ENCODE measurements around the gene CHST11.

The CHST11 gene

DNA sequence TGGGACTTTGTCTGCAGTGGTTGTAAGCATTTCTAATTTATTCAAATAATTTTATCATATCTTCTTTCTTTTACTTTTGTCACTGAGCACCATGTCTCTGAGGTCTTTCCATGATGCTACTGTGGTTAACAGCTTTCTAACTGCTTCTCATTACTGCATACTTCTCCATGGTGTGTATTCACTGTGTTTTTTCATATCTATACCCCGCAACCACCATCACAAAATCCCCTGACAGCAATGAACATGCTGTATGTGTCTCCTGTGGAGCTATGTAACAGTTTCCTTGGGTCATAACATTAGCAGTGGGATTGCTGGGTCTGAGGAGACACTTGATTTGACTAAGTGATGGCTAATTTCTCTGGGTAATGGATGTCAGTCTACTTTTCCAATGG is 29.2 kb upstream of the CHST11 start:
- DNase-seq (ENCODE audit: low read depth in 2 of 3, low spot score in 2 of 3), result no peak

- DNase-seq (ENCODE audit: low read depth in 2 of 3, low spot score in 2 of 3), result no peak
Observed at GRCh38 chr12:104433061-104433460, 23.7 kb upstream of the CHST11 start.

GRCh38 chr12:104434129-104434528 is 22.6 kb upstream of the CHST11 start:
- DNase-seq (ENCODE audit: low read depth in 2 of 3, low spot score in 2 of 3), result no peak

GRCh38 chr12:104435175-104435574 is 21.6 kb upstream of the CHST11 start:
- DNase-seq (ENCODE audit: low read depth in 2 of 3, low spot score in 2 of 3), result no peak

- no peak for DNase-seq (ENCODE audit: low read depth in 2 of 3, low spot score in 2 of 3)
Observed at GRCh38 chr12:104435765-104436164, 21.0 kb upstream of the CHST11 start.

GRCh38 chr12:104436790-104437189 is 20.0 kb upstream of the CHST11 start:
- DNase-seq (ENCODE audit: low read depth in 2 of 3, low spot score in 2 of 3), result no peak

- no peak for DNase-seq (ENCODE audit: low read depth in 2 of 3, low spot score in 2 of 3)
Observed at GRCh38 chr12:104438134-104438533, 18.6 kb upstream of the CHST11 start.

DNA sequence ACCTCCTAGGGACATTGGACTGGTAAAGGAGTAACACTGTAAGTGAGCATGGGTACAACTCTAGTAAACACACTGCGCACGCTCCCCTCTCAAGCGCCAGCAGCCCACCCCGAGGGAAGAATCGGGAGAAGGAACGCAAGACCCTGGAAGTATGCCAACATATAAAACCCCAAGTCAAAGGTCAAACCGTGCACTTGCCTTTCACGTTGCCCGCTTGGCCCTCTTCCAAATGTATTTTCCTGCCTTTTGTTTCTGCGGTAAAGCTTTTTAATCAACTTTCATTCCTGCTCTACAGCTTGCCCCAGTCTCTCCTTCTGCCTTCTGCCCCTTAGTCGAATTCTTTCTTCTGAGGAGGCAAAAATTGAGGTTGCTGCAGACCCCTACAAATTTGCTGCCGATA is 17.6 kb upstream of the CHST11 start:
- DNase-seq (ENCODE audit: low read depth in 2 of 3, low spot score in 2 of 3), result no peak

DNA sequence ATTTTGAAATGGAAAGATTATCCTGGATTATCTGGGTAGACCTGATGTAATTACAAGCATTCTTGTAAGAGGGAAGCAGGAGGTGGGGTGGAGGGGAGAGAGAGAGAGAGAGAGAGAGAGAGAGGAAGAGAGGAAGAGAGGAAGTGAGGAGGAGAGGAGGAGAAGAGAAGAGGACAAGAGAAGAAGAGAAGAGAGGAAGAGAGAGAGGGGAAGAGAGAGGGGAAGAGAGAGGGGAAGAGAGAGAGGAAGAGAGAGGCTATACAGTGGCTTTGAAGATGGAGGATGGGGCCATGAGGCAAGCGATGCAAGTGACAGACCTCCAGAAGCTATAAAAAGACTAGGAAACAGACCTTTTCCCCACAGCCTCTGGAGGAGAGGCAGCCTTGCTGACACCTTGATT is 13.7 kb upstream of the CHST11 start:
- DNase-seq (ENCODE audit: low read depth in 2 of 3, low spot score in 2 of 3), result no peak

DNA sequence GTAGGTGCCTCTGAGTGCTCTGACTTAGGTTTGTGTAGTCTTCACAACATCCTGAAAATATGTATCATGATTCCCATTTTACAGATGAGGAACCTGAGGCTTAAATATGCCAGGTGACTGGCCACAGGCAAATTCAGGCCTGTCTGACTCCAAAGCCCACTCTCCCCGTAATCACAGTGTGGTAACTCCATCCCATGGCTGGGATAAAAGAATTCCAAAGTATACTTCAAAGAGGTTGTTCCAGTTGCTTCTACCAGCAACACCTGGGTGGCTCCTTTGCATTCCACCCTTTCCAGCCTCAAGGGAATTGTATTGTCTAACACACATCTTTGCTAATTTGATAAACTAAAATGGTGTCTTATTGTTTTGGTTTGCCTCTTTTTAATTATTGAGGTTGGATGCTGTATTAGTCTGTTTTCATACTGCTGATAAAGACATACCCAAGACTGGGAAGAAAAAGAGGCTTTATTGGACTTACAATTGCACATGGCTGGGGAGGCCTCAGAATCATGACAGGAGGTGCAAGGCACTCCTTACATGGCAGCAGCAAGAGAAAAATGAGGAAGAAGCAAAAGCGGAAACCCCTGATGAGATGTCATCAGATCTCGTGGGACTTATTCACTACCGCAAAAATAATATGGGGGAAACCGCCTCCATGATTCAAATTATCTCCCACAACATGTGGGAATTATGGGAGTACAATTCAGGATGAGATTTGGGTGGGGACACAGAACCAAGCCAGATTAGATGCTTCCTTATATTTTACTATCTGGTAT is 9.9 kb upstream of the CHST11 start:
- no peak for DNase-seq (ENCODE audit: low read depth in 2 of 3, low spot score in 2 of 3)

DNA sequence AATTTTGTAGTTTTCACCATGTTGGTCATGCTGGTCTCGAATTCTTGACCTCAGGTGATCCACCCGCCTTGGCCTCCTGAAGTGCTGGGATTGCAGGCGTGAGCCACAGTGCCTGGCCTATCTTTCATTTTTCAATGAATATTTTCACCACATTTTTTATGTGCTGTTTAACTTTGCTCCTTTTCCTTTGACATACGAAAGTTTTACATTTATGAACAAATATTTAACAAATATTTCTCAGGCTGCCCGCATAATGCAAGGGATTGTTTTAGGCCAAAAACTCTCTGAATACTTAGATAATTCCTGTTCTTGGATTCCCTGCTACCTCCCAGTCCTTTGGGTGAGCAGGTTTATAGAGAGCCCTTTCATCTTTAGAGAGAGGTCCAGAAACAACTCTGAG is 8.7 kb upstream of the CHST11 start:
- no peak for DNase-seq (ENCODE audit: low read depth in 2 of 3, low spot score in 2 of 3)

DNA sequence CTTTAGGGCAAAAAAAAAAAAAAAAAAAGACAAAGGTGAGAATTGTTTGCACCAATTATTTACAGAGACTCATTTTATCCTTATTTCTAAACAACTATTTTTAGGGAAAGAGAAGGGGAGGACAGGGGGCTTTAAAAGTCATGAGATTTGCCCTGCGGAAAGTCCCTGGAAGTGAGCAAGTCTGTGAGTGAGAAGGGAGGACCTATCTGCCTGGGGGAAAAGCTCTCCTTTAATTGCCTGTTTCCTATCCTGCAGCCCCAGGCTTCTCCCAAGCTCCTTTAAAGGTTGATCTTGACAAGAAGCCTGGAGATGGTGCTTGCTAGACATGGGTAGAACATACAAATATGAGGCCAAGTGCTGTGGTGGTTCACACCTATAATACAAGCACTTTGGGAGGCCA is 8.3 kb upstream of the CHST11 start:
- no peak for DNase-seq (ENCODE audit: low read depth in 2 of 3, low spot score in 2 of 3)

- DNase-seq (ENCODE audit: low read depth in 2 of 3, low spot score in 2 of 3), result no peak
Observed at GRCh38 chr12:104450700-104451099, 6.0 kb upstream of the CHST11 start.

GRCh38 chr12:104452087-104452486 is 4.7 kb upstream of the CHST11 start:
- DNase-seq (ENCODE audit: low read depth in 2 of 3, low spot score in 2 of 3), result no peak

GRCh38 chr12:104453133-104453532 is 3.6 kb upstream of the CHST11 start:
- DNase-seq (ENCODE audit: low read depth in 2 of 3, low spot score in 2 of 3), result no peak

DNA sequence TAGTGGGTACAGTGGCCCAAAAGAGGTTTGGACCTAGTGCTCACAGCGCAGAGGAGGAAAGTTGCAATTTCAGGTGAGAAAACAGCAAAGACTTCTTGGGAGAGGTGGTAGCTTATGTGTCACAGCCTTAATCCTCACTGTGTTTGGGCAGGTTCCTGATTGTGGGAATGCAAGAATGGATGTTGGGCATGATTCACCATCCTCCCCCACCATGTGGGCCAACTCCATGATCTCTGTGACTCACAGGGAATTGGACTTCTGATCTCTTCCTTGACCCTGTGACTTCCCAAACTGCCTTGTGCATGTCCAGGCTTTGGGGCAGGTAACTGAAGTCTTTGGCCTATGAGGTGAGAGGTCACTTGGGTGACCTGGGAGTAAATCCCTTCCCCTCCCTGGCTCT is 1.8 kb upstream of the CHST11 start:
- DNase-seq (ENCODE audit: low read depth in 2 of 3, low spot score in 2 of 3), result no peak

DNA sequence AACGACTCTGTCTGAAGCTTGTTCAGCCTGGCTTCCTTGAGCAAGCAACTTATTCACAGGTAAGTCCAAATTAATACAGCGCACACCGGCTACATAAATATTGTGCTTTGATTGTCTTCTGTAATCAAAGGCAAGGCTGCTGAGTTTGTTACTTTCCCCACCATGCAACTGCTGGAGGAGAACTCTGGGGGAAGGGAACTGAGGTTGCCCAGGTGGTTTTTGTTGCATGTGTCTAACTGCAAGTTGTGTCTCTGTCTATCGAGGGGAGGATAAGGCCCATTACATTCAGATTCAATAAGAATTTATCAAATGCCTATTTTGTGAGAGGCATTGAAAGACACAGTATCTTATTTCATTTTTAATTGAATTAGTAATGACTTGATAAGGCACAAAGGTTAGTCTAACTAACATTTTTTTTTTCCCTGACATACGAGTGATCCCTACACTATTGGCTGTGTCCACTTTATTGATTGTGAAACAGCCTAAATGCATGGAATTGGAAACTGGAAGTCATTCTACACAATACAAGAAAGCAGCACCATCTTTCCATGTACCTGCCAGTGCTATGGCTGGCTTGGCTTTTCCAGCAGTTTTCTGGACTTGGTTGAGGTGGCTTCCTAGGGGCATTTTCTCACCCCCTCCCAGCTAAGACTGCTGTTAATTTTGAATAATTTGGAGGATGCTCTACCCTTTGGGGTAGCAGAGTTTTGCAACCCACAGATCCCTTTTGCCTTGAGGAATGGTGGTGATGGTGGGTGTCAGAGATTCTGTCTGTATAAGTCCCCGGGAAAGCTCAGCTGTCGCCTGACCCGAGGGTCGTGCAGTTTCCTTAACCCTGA is 951 bp upstream of the CHST11 start:
- no peak for DNase-seq (ENCODE audit: low read depth in 2 of 3, low spot score in 2 of 3)

- DNase-seq (ENCODE audit: low read depth in 2 of 3, low spot score in 2 of 3), result peak in 1 of 3 experiments; percentile 50
Observed at GRCh38 chr12:104456950-104457745, 400 bp downstream of the CHST11 start.

DNA sequence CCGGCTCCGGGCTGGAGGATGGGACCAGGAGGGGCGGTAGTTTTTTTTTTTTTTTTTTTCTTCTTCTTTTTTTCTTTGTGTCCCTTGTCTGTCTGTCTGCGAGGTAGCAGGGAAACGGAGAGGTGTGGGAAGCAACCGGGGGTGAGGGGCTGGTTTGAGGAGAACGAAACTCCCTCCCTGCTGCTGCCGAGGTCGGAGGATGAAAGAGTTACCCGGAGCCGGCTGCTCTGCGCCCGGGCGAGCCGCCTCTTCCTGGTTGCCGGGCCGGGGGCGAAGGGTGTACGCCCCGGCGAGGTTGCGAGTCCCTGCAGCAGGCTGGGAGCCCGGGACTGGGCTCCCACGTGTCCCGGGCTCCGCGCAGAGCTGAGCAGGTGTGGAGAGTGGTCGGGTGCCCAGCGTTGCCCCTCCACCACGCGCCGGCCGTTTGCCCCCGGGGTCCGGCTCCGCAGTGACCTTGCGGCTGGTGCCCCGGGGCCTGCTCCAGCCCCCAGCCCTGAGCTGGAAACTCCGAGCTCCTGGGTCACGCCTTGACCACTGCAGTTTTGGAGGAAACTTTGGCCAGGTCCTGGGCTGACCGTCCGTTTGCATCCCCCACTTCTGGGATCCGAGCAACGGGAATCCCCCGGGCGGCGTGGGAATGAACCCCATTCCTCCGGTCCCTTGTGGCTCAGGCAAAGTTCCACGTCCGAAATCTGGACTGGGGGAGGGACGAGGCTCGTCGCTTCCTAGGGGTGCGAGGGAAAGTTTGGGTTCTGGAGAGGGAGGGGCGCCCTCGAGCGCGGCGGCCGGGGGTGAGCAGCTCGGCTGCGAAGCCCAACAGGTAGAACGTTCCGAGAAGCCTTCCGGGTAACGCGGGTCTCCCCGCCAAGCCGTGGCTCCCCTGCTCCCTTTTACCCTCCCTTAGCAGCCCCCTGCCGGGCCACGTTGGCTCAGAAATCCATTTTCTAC is 1.3 kb downstream of the CHST11 start:
- DNase-seq (ENCODE audit: low read depth in 2 of 3, low spot score in 2 of 3), result peak in 1 of 3 experiments; percentile 29

DNA sequence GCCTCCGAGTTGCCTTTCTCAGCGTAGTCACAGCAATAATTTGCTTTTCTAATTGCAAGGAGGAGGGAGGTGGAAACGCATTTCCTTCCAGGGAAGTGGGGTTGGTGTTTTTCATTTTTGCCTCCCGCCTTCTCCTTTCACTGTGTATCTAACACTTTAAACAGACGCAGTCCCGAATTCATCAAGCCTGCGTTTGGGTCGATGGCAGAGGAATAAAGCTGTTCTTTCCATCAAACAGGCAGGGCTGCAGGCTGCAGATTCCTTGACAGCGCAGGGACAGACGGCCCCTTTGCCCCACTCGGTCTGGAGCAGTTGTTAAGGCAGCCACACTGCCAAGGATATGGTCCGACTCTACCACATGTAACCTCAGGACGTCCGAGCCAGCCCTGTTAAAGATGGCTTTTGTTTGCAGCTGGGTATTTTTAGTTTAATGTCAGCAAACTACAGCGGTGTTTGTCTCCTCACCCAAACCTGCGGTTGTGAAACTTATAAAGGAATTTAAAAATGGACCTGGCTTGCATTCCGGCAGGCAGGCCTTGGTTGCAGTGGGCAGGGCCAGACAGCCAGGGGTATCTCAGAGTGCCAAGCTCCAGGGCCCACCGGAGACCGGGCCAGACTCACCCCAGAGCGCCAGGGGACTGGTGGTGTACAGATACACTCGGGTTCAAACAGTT is 2.1 kb downstream of the CHST11 start:
- no peak for DNase-seq (ENCODE audit: low read depth in 2 of 3, low spot score in 2 of 3)

Data from activated CD8-positive, alpha-beta memory T cell treated with anti-CD3 and anti-CD28 coated beads for 48 hours (primary cell).